GM18858 (cell line): ENCODE data around the gene C2orf15.
"Not testable (repeated sequence)": the region's sequence is repeated elsewhere in the genome, so short reads cannot be mapped to it uniquely, and the experiment has no call there.

Experiments
- ATAC-seq: cut with Tn5 transposase; IDR thresholded peaks from one replicate; pipeline ENCODE4 v1.9.1; 2021; ENCODE audit not compliant: unreplicated experiment

C2orf15 gene

DNA sequence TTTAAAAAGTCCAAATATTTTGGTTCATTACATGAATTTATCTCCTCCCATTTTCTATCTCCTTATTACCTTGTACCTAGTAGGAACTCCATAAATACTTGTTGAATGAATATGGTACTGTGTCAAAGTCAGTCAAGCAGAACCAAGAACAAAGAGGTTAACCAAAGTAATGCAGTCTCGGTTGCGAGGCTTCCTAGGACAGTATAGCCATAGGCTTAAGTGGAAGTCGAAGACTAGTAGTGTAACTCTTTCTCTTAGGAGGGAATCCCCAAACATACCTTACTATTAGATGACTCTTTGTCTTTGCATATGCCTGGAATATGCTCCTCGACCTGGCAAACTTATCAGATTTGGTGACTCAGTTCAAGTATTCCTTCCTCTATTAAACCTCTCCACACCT, 18.1 kb downstream of the C2orf15 start:
- ATAC-seq = no peak

DNA sequence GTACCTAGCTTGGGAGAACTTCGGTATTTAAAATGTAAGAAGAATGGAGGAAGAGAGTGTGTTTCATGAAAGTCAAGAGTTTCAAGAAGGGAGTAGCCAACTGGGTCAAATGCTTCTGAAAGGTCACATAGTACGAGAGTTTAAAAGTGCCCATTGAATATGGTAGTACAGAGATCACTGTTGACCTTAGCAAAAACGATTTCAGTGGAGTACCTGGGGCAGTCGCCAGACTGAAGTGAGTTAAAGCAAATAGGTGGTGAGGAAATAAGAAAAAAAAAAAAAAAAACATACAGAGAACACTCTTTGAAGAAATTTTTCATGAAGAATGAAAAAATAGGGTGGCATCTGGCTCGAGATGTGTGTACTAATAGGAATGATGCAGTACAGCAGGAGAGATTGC, 24.7 kb downstream of the C2orf15 start:
- ATAC-seq = no peak

DNA sequence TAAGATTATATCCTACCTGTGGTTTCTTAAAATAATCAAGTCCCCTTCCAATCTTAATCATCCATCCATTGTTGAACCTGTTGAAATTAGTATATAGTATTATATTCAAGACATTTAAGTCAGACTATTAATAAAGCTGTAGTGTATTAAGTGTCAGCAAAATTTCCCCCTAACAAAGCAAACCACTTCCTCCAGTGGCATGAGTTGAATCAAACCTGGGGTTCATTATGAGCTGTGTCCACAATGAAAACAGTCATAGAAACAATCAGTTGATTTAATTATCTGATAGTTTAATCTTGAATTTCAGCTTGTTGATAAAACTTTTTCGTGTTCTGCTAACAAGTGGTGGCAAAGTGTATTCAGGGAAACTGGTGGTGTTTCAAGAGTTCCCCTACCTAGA, 28.0 kb downstream of the C2orf15 start:
- no peak for ATAC-seq

DNA sequence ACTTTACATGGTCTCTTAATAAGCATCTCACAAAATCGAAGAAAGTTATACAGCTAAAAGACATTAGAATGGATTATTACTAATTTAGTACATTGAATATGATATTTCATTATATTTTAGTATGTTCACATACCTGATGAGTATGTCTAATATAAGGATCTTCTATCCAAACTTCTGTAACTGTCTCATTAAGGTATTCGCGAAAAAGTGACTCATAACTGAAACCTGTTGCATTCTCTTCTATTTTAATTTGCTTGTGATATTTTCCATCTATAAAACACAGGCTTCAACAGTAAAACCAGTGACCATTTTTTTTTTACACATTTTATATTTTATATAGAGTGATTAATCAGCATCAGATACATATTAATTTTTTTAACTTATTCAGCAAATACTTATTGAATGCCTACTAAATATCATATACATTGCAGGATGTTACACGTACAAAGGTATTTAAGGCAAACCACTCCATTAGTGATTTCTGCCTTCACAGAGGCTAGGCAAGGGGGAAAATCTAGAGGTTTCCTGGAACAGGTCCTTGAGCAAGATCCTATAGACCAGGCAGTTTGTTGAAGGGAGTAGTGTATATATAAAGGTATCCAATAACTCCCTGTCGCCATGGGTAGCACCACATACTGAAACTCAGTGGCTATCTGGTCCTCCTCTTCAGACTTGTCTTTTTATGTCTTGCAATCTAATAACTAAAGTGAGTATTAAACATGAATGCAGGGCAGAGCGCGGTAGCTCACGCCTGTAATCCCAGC, 30.1 kb downstream of the C2orf15 start:
- ATAC-seq = no peak

DNA sequence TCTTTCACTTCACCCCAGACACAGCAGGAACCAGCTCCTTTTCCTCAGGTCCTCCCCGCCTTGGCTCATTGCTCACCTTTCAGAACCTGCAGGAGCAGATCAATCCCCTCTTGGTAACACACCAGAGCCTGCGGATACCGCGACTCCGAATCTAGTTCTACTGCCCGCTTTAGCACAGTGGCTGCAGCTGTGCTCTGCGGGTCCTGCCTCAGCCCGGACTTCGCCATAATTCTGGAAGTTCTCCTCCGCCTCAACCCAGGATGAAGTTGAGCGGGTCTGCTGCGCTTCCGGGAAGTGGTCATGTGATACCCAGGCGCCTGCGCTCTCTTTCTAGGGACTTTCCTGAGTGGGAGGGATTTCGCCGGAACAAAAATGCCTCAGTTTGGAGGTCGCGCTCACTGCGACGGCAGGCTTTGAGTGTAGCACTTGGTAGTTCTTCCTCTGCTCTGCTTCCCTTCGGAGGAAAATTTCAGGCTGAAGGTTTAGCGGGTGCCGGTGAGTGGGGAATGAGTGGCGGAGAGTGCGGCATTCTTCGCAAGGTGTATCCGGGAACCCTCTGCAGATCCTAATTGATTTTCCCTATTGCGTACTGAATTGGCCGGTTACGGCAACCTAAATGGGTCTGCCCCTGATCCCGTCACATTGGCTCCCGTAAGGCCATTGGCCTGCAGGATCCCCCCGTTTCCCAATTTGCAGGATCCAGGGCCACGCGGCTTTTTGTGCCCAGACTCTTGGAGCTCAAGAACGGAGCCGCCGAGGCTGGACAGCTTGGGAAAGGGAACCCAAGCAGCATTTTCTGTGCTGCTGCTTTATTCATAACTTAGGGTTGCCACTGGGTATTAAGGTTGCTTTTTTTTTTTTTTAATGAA, 39.5 kb downstream of the C2orf15 start, which contains the start of the genes MITD1 and MRPL30:
TSS of gene MITD1 (minus strand) at position 304 of the 869 bp plus-strand sequence. CDS start at position 227, 77 bp downstream.
TSS of gene MRPL30 (plus strand) at position 430 of the 869 bp plus-strand sequence. CDS start 5,020 bp downstream, outside the sequence.
- ATAC-seq = peak; percentile 78

DNA sequence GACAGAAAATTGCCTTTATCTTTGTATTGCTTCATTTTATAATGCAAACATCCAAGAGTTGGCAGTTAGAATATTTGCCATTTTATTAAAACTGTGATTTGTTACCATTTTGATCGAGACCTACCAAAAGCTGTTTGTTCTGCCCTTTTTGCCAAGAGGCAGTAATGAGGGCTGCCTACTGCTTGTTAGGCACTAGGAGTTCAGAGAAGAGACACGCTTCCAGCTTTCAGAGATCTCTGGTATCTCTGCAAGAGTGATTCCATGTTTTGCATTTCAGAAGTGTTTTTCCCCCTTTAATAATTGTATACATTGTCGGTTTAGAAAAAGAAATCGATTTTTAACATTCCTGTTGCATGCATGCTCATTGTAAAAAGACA, 40.1 kb downstream of the C2orf15 start:
- ATAC-seq = no peak

DNA sequence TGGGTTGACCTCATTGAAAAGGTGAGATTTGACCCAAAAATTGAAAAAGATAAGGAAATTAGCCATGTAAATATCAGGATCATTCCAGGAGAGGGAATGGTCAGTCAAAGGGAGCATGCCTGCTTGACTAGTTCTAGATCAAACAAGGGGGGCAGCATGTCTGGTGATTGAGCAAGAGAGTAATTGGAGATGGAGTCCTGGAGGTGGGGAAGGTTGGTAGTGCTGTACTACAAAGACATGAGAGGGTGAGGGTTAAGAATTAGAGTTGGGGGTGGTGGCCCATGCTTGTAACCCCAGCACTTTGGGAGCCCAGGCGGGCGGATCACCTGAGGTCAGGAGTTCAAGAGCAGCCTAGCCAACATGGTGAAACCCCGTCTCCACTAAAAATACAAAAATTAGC, 41.5 kb downstream of the C2orf15 start:
- no peak for ATAC-seq

DNA sequence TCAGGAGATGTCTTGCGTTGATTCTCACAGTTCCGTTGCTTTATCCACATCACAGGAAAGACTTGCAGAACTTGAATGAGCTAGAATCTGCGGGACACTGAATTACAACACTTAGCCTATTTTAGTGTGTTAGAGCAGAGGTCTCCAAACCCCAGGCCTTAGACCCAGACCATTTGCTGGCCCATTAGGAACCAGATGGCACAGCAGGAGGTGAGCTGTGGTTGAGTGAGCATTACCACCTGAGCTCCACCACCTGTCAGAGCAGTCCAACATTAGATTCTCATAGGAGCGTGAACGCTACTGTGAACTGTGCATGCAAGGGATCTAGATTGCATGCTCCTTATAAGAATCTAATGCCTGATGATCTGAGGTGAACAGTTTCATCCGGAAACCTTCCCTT, 43.3 kb downstream of the C2orf15 start:
- ATAC-seq = no peak

DNA sequence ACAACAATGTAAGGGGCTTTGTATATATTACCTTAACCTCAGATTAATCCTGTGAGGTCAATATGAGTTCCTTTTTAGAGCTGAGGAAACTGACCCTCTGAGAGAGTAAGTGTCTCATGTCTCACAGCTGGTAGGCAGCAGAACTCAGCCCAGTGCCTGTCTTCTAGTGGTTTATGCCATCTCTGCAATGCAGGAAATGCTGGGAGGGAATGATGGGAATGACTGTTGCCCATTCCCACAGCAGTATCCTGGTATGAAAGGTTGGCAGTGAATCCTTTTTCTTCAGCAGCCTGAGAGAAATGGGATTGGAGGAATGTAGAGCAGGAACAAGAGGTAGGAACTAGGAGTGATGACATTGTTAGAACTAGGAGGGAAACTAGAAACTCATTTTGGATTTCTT, 45.5 kb downstream of the C2orf15 start:
- no peak for ATAC-seq

DNA sequence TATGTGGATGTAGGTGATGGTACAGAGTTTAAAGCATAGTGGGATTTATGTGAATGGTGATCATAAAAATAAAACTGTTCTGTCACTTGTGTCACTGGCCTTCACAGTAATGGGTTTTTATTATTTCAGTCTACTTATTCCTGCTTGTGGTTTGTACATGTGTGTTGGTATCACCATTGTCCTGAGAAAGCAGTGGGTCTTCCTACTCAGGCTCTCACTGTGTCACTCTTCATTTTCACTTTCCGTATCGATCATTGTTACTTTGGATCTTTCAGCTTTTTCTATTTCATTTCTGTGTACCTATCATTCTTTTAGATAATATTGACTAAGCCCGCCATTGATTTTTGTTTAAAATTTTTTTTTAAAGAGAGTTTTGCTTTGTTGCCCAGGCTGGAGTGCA, 46.9 kb downstream of the C2orf15 start:
- ATAC-seq = no peak

DNA sequence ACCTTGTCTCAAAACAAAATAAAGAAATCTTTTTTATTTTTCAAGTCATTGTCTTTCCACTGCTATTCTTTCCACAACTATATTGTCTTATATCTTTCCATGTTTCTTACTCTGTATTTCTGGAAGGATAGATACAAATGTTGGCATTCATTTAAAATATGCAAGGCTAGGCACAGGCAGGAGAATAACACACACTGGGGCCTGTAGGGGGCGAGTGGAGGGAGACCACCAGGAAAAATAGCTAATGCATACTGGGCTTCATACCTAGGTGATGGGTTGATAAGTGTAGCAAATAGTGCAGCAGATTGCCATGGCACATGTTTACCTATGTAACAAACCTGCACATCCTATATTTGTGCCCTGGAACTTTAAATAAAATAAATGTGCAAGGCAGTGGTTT, 49.0 kb downstream of the C2orf15 start:
- ATAC-seq = no peak

DNA sequence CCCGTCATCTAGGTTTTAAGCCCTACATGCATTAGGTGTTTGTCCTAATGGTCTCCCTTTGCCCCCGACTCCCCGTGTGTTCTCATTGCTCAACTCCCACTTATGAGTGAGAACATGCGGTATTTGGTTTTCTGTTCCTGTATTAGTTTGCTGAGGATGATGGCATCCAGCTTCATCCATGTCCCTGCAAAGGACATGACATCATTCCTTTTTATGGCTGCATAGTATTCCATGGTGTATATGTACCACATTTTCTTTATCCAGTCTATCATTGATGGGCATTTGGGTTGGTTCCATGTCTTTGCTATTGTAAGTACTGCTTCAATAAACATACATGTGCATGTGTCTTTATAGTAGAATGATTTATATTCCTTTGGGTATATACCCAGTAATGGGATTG, 50.9 kb downstream of the C2orf15 start:
- ATAC-seq = not testable (repeated sequence)

DNA sequence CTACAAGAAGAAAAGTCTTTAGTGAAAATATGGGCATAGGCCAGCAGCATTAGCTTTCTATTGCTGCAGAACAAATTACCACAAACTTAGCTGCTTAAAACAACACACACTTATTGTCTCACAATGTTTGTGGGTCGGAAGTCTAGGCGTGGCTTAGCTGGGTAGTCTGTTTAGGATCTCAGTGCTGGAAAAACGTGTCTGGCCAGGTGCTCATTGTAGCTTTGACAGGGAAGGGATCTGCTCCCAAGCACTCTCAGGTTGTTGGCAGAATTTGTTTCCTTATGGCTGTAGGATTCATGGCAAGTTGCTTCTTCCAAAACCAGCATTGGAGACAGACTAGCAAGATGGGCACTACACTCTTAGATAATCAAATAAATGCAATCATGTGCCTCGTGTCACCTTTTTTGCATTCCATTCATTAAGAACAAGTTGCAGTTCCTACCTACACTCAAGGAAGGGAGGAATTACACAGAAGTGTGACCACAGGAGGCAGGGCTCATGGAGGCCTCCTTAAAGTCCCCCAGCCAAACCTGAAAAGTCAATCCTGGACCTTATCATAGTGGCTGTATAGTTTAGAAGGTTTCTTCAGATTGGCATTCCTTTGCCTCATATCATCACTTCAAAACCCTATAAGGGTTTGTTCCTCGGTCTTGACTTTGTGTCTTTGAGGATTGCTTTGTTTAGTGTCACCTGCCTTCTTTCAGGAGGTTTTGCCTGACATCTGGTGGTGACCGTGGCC, 56.8 kb downstream of the C2orf15 start:
- ATAC-seq = no peak

DNA sequence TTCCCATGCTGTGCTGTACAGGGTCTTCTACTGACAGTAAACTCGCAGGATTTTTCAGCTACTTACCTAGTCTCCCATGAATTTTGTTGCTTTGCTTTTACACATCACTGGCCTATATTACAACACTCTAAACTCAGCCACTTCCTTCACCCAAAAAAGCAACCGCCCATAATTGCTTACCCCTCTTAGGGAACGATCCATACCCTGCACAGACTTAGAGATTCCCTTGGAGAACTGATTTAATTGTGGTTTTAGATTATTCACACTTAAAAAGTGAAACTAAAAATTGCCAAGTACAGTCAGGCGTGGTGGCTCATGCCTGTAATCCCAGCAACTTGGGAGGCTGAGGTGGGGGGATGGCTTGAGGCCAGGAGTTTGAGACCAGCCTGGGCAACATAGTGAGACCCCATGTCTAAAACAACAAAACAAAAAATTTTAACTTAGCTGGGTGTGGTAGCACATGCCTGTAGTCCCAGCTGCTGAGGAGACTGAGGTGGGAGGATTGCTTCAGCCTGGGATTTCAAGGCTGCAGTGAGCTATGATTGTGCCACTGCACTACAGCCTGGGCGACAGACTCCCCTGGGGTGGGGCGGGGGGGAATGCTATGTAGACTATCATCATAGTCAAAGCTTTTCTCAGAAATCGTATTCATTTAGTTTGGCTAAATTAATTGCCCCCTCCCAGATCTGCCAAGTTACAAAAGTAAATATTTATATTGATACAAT, 58.7 kb downstream of the C2orf15 start:
- ATAC-seq = no peak
